Stimulated activated CD4-positive, alpha-beta T cell treated with anti-CD3 and anti-CD28 coated beads, Interleukin-4, amount 100 ng/mL, for 48 hours (primary cell): ENCODE measurements around the gene MND1.

Experiments used
- DNase-seq, 2 donors: peaks; one replicate each; pipeline ENCODE4 v3.0.0-alpha.2; 2020; ENCODE audit warnings: low read depth in 2 of 2

MND1 gene

GRCh38 chr4:153346563-153346962, 2.1 kb downstream of the MND1 start:
- DNase-seq, result no peak

GRCh38 chr4:153347117-153347516, 2.6 kb downstream of the MND1 start:
- DNase-seq, result no peak

GRCh38 chr4:153348006-153348405, 3.5 kb downstream of the MND1 start:
- no peak for DNase-seq

GRCh38 chr4:153349206-153349805, 4.8 kb downstream of the MND1 start:
- no peak for DNase-seq

- no peak for DNase-seq
Measured at GRCh38 chr4:153362184-153362583, 17.7 kb downstream of the MND1 start.

DNA sequence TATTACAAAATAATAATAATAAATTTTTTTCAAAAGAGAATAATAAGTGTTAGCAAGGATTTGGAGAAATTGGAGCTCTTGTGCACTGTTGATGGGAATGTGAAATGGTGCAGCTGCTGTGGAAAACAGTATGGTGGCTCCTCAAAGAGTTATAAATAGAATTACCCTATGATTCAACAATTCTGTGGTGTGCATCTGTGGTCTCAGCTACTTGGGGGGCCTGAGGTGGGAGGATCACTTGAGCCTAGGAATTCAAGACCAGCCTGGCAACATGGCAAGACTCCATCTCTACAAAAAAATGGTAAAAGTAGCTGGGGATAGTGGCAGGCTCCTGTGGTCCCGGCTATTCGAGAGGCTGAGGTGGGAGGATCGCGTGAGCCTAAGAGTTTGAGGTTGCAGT, 19.6 kb downstream of the MND1 start:
- DNase-seq, result no peak

- DNase-seq, result no peak
Measured at GRCh38 chr4:153365003-153365402, 20.5 kb downstream of the MND1 start.

GRCh38 chr4:153366486-153366885, 22.0 kb downstream of the MND1 start:
- DNase-seq, result no peak

GRCh38 chr4:153367092-153367491, 22.6 kb downstream of the MND1 start:
- DNase-seq, result no peak

- DNase-seq, result no peak
Measured at GRCh38 chr4:153369021-153369420, 24.5 kb downstream of the MND1 start.

GRCh38 chr4:153371701-153372234, 27.3 kb downstream of the MND1 start:
- no peak for DNase-seq

DNA sequence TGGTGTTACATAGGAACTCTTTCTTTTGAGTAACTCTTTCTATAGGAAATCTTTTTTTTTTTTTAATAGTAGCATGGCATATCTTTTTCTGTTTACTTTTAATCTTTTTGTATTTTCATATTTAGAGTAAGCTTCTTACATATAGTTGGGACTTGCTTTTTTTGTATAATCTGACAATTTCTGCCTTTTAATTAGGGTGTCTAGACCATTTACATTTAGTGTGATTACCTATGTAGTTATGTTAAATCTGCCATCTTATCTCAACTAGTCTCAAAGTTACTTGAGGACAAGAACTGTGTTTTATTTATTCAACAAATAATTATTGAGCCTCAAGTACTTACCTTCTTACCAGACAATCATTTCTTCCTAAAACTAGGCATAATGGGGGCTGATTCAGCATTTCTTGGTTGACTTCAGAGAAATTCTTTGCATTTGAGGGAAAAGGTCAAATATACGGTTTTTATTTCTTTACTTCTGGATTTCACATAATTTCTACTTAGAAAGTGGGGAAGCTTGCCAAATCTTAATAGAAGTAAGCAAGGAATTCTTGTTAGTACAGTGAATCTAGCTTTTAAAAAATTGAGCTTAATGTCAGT, 28.6 kb downstream of the MND1 start:
- no peak for DNase-seq

DNA sequence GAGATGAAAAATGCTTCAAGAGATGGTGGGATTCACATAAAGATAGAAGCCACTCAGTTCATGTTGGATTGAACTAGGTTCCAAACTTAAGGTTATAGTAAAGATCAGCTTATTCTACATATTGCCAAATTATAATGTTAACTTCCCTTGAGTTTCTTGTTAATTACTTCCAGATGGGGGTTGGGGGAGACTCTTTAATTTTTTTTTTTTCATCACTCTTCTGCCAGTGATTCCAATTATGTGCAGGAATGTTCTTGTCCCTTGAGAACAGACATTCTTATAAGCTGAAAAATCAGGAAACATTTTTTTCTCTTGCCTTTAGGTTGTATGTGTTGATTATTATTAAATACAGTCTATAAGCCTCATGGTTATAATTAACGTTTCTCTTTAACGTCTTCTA, 30.0 kb downstream of the MND1 start:
- no peak for DNase-seq

DNA sequence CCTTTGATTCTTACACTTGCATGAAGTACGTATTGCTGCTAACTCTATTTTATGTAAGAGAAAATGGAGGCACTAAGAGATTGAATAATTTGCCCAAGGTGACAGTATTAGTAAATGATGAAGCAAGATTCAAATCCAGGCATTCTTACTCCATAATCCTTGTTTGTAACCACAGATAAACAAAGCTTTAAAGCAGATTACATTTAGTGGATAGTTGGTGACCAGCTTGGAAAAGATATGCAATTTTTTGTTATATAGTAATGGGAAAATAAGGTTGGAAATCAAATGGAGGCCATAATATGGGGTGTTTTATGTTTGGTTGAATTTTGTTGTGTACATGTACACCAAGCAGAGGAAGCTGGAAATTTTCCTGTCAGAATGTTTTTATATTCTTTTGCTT, 30.8 kb downstream of the MND1 start:
- no peak for DNase-seq

DNA sequence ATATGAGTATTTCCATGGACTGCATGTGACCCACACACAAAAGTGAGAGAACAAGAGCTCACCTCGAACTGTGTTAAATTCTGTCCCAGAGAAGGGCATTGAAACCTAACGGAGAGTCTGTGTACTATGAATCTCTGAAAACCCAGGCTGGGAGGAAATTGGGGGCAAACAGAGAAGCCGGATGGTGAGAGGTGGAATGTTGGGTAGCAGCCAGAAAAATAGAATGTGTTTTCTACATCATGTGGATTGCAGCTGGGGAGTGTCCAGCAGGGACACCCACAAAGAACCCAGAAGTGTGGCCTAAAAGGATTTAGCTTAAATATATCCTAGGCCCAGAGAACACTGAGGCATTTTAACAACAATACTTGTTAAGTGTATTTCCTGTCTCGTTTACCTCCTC, 38.6 kb downstream of the MND1 start:
- no peak for DNase-seq

GRCh38 chr4:153384160-153384559, 39.7 kb downstream of the MND1 start:
- DNase-seq, result no peak

- DNase-seq, result no peak
Measured at GRCh38 chr4:153385784-153386183, 41.3 kb downstream of the MND1 start.

- DNase-seq, result no peak
Measured at GRCh38 chr4:153387981-153388380, 43.5 kb downstream of the MND1 start.

DNA sequence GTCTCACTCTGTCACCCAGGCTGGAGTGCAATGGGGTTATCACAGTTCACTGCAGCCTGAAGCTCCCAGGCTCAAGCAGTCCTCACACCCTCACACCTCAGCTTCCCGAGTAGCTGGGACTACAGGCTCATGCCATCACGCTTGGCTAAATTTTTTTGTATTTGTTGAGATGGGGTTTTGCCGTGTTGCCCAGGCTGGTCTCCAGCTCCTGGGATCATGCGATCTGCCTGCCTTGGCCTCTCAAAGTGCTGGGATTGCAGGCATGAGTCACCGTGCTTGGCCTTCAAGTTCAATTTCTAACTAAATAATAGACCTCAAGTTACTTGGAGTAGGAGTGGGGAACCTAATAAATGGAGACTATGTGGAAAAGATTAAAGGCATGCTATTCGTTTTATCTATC, 48.9 kb downstream of the MND1 start:
- no peak for DNase-seq

DNA sequence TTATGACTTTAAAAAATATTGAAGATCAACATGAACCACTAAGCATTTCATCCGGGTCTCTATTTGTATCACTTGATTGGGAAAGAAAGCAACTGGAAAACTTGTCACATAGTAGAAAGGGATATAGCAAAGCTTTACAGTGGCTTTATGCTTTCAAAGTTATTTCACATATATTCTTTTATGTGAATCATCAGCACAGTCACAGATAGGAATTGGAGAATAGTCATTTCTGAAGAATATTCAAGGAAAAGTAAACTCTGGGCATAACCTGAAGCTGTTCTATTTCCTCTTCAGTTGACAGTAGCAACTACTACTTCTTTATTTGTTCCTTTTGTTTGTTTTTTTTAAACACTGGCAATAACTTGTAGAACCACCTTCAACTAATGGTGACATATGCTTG, 50.5 kb downstream of the MND1 start:
- no peak for DNase-seq

GRCh38 chr4:153398713-153399112, 54.2 kb downstream of the MND1 start:
- DNase-seq, result no peak

DNA sequence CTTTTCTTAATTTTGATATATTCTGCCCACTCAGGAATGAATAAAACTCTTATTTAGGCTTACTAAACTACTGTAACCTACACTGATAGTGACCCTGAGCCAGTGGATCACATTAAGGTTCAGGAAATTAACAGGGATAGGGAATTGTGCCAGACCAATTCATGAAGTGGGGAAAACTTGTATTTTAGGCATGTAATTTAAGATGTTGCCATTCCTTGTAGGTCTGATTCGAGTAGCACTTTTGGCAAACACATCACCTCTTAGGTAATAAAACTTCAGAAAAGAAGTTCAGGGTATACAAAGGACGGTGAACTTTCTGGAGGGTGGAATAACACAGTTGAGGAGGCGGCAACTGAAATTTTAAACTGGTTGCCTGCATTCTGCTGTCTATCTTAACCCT, 54.9 kb downstream of the MND1 start:
- no peak for DNase-seq

- DNase-seq, result no peak
Measured at GRCh38 chr4:153401501-153401900, 57.0 kb downstream of the MND1 start.

DNA sequence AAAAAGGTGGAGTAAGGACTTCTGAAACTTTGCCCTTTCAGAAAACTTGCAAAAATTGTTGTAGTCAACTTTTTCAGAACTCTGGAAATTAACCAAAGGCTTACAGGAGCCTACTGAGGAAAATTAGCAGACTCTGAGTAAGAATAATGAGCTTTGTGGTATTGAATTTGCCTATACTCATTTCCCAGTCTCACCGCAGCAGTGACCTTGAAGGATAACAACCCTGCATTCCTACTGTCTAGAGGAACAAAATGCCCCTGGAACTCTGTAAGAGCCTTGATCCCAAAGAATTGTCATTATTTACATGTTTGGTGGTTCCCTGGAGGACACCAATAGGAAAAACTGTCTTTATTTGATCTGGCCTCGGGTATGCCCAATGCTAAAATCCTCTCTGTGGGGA, 57.9 kb downstream of the MND1 start:
- DNase-seq, result no peak
